T47D (cell line): Measurements from ENCODE around the gene RSRC2.
"Not testable (repeated sequence)": the region's sequence is repeated elsewhere in the genome, so short reads cannot be mapped to it uniquely, and the experiment has no call there.

Experiments used
- DNase-seq, 2 experiments: peaks; one replicate each; pipeline versions ENCODE4 v3.0.0 to v3.0.0-alpha.2; 2011 to 2012; ENCODE audit warnings: low read depth in 1 of 2, low spot score in 1 of 2
- JUND ChIP-seq: IDR thresholded peaks from 2 replicates; pipeline ENCODE4 v1.6.1; 2012; ENCODE audit warnings: low read depth
- in situ Hi-C: cut with HindIII; loops from 2 replicates; pipeline ENCODE4 v1.10.0; 2016; ENCODE audit warnings: low sequenced_read_pairs, low pct_unique_long_range_greater_than_20kb

The RSRC2 gene

GRCh38 chr12:122508163-122508562, 18.6 kb downstream of the RSRC2 start:
- in situ Hi-C loops: no loop called here
- no peak for TF ChIP-seq JUND

DNA sequence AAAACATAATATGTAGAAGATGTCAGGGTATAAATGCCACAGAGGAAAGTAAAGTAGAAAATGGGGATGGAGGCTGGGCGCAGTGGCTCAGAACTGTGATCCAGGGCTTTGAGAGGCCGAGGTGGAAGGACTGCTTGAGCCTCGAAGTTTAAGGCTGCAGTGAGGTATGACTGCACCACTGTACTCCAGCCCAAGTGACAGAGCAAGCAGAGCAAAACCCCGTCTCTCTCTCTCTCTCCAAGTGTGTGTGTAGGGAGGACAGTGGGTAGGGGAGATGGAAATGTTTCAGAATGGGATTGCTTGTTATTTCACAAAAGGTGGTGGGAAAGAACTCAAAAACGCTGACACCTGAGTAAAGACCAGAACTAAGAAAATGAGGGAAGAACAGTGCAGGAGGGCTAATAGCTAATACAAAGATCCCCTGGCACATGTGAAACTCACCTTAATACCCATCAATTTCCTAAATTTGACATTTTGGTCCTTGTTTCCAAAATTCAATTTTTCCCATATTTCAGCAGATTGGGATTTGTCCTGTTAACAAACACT, 20.3 kb downstream of the RSRC2 start:
- in situ Hi-C loops: no loop called here
- DNase-seq: no peak
- TF ChIP-seq JUND: no peak

More at GRCh38 chr12:122508163-122508562, 18.6 kb downstream of the RSRC2 start:
- no peak for DNase-seq

DNA sequence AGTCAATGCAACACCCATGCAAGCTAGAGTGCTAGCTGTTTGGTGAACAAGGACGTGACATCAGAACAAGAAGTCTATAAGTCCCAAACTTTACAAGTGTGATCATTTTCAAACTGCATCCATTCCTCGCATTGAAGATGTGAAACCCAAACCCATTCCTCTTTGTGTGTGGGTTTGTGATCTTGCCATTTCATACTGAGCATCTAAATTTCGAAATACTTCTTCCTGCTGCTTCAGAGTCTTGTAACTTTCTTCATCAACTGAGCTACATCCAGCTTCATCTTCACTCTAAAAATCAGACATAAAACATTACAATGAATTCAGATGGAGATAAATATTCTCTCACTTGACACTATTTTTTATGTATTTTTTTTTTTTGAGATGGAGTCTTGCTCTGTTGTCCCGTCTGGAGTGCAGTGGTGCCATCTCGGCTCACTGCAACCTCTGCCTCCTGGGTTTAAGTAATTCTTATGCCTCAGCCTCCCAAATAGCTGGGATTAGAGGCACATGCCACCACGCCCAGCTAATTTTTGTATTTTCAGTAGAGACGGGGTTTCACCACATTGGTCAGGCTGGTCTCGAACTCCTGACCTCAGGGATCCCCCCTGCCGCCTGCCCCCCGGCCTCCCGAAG, 21.2 kb downstream of the RSRC2 start:
- in situ Hi-C loops: no loop called here
- no peak for TF ChIP-seq JUND
- no peak for DNase-seq

DNA sequence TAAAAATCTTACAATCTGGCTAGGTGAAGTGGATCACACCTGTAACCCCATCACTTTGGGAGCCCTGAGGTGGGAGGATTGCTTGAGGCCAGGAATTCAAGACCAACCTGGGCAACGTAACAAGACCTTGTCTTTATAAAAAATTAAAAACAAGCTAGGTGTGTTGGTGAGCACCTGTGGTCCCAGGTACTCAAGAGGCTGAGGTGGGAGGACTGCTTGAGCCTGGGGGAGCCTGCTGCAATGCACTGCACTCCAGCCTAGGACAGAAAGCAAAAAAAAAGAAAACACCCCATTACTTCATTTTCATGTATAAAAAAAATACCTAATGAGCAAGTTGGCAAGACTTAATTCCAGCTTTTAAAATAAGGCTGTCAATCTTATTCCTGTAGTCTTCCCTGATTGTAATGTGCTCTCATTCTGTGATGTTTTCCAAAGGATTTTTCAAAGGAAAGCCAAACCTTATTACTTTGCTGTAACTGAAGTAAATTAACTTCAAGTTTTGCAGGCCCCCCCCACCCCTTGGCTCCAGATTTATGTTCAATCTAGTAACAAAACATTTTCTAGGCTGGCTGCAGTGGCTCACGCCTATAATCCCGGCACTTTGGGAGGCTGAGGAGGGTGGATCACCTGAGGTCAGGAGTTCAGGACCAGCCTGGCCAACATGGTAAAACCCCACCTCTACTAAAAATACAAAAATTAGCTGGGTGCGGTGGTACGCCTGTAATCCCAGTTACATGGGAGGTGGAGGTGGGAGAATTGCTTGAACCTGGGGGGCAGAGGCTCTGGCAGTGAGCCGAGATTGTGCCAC, 22.7 kb downstream of the RSRC2 start:
- in situ Hi-C loops: no loop called here
- no peak for TF ChIP-seq JUND
- DNase-seq: no peak

DNA sequence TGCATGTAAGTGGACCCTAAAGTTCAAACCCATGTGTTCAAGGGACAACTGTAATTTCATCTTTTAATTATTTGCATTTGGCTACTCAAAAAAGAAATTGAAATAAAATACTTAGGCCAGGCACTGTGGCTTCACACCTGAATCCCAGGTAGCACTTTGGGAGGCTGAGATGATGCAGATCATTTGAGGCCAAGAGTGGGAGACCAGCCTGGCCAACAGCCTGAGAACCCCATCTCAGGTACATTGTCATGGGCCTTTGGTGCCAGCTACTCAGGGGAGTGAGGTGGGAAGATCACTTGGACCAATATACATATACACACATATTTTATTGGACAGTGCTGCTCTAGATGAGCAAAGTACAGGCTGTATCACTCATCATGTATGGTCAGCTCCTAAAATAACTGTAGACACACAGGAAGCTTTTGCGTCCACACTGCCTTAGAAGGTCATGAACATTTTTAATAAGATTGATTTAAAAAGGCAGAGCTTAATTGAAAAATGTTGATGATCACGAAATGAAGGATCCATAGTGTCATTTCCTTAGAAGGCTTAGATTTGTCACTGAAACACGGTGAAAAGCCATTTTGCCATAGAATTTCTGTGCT, 23.5 kb downstream of the RSRC2 start:
- DNase-seq: no peak
- in situ Hi-C loops: no loop called here
- TF ChIP-seq JUND: no peak

- no peak for DNase-seq
- in situ Hi-C loops: no loop called here
- no peak for TF ChIP-seq JUND
Observed at GRCh38 chr12:122501489-122501989, 25.2 kb downstream of the RSRC2 start.

GRCh38 chr12:122500685-122501488, 25.8 kb downstream of the RSRC2 start, which contains the start of gene ZCCHC8:
TSS of gene ZCCHC8 (minus strand) at chr12:122500932. CDS start at chr12:122500840, 92 bp downstream.
- TF ChIP-seq JUND: no peak
- peak; percentile 89 to 100 for DNase-seq
- in situ Hi-C loops: no loop called here

DNA sequence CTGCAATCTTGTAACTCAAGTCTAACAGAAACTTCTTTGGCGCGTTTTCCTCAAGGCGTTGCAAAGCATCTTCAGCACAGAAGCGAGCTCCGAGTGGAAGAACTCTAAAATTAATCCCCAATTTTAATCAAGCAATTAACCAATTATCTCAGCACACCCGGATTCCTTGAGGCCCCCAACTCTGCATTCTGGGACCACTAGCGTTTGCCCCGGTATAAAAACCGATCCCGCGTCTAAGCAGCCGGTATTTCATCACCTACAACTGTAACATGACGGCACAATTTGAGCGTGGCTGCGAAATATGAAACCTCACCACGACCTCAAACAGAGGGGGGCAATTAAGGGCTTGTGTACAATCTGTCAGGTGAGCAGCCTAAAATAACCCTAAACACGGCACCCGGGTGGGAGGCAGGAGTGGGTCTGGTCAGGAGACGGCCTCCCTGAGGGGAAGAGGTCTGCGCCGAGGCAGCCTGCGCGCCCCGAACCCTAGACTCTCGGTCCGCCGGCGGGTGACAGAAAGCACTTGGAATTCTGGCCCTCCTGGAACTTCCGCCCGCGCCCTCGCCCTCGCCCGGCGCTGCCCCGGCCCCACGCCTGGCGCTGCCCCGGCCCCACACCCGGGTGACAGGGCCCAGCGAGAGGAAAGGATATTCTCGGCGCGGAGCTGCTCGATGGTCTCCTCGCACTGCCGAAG, 26.6 kb downstream of the RSRC2 start:
- DNase-seq: peak; percentile 49 to 83
- TF ChIP-seq JUND: no peak
- in situ Hi-C loops: no loop called here

DNA sequence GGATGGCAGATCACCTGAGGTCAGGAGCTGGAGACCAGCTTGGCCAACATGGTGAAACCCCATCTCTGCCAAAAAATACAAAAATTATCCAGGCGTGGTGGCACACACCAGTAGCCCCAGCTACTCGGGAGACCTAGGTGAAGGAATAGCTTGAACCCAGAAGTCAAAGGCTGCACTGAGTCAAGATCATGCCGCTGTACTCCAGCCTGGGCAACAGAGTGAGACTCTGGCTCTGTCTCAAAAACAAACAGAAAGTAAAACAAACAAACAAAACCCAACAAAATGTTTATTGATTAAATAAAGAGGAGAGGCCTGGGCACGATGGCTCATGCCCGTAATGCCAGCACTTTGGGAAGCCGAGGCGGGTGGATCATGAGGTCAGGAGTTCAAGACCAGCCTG, 31.5 kb downstream of the RSRC2 start:
- DNase-seq: no peak
- in situ Hi-C loops: no loop called here
- no peak for TF ChIP-seq JUND

DNA sequence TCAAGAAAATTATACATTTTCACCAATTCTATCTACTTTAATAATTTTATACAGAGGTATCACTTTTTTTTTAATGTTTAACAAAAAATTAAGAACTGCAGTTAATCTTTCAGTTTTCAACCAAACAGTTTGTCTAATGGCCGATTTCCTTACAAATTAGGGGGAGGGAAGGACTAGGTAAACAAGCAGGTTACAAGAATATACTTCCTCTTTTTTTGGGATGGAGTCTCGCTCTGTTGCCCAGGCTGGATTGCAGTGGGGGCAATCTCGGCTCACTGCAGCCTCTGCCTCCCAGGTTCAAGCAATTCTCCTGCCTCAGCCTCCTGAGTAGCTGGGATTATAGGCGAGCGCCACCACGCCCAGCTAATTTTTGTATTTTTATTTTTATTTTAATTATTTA, 33.5 kb downstream of the RSRC2 start:
- in situ Hi-C loops, DNase-seq: not testable (repeated sequence)

- no peak for DNase-seq
- no peak for TF ChIP-seq JUND
- in situ Hi-C loops: no loop called here
Observed at GRCh38 chr12:122491991-122492390, 34.7 kb downstream of the RSRC2 start.
